HG03064 (cell line): ENCODE measurements around the gene ZNF519.

Experiments
- ATAC-seq: cut with Tn5 transposase; IDR thresholded peaks from one replicate; pipeline ENCODE4 v1.9.1; 2021; ENCODE audit warnings: low read depth; ENCODE audit not compliant: unreplicated experiment

ZNF519 gene

DNA sequence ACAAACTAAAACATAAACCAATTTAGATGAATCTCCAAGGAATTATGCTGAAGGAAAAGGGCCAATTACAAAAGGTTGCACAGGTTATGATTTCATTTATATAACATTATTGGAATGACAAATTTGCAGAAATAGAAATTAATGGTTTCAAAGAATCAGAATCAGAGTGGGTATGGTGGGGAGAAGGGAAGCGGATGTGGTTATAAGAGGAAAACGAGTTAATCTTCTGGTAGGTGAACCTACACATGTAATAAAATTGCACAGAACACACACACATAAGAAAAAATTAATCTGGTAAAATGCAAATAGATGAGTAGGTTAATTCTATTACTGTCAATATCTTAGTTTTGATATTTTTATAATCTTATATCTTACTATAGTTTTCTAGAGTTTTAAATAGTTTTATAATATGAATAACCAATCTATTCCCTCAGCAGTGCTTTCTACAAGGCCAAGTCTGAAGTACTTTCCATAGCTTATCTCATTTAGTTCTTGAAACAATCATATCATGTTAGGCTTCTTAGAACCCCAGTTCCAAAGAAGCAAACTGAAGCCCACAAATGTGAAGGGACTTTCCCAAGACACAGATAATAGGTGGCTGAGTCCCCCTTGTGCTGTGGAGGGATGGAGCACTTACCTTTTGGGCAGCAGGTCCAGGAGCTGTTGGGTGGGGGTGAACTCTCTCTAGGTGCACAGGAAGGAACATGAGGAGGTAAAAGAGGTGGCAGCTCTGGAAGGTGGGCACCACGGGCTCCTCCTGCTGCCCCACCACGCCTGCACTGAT, 31.5 kb downstream of the ZNF519 start:
- ATAC-seq, result no peak

DNA sequence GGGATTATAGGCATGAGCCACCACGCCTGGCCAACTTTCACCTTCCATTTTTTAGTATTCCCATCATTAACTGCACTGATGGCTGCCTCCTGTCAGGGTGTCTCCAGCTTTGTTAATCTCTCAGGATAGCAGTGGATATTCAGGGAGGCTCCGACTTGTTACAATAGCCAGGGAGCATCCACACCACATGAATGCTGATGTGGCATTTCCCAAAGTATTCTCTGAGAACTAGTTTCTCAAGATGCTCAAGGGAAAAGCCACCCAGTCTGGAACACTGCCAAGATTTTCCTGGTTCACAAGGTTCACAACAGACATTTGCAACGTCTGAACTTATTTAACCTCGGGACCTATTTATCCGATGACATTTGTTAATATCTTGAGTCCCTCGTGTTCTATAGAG, 33.8 kb downstream of the ZNF519 start:
- no peak for ATAC-seq

DNA sequence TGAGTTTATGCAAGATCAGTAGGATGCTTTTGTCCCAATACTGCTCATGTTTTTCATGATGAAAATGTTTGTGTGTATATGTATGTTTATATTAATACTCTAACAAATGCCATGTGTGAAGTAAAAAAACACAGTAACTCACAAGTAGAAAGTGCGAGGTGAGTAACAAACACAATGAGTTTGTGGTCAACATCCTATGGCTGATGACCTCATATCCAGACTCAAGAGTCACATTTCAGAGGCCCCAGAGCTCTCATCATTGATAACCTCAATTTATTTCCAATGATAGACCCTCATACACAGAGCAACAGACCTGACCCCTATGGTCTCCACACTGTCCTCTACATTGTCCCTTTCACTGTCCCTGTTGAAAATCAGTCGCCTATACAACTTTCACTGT, 34.5 kb downstream of the ZNF519 start:
- no peak for ATAC-seq

DNA sequence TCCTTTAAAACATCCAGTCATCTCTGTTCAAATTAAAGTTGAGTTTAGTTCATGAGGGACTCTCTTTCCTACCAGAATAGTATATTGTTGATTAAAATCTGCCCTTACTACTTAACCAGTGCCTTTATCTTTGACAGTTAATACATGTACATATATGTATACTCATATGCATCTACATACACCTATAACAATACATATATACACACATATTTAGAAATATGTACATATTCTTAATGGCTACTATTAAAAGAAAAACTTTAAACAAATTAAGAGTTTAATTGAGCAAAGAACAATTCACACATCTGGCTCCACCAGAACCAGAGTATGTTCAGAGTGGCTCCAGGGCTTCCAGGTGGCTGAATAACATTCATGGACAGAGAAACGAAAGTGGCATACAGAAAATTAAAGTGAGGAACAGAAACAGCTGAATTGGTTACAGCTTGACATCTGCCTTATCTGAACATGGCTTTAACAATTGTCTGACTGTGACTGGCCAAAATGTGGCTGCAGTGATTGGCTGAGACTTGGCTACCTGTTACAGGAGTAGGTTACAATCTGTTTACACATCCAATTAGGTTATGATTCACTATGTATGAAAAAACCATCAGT, 38.8 kb downstream of the ZNF519 start:
- ATAC-seq, result no peak

DNA sequence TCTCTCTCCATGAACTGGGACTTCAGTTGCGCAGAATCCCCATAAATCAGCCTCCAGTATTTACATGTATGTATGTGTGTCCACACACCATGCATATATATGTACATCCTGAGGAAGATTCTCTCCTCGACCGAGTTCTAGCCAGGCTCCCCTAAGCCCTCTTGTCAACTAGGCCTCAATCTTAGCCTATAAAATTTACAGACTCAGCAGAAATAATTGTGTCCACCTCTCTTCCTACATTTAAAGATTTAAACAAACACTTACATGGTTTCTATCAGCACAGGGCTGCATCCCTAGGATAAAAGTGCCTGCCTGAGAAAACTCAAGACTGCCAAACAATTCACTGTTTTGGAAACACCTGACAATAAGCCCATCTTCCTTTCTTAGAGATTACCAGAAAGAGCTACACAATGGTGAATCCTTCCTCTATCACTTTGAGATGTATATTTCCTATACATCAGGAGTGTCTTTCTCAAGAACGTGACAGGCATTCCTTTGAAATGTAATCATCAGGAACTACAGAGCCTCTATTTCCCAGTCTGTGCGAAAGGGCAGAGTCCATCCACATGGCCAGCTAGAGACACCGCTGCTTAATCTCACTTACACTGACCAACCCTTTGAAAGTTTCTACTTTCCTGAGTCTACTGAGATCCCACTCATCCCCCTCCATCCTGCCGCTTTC, 39.5 kb downstream of the ZNF519 start:
- ATAC-seq, result no peak

DNA sequence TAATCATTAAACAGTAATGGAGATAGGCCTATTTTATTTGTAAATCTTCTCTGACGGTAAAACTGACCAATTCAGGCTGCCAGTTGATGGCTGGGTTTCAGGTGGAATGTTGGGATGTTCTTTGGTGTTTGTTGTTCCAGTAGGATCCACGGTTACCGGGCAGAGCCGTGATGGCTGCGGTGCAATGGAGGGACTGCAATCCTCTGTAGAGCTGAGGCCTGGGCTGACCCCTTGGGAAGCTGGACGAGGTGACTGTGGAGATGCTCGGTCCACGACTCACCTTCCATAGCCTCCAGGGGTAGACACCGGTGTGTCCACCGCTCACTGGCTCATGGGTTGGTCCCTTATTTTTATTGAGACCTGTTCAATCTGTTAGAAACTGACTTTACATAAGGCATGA, 42.5 kb downstream of the ZNF519 start:
- no peak for ATAC-seq

DNA sequence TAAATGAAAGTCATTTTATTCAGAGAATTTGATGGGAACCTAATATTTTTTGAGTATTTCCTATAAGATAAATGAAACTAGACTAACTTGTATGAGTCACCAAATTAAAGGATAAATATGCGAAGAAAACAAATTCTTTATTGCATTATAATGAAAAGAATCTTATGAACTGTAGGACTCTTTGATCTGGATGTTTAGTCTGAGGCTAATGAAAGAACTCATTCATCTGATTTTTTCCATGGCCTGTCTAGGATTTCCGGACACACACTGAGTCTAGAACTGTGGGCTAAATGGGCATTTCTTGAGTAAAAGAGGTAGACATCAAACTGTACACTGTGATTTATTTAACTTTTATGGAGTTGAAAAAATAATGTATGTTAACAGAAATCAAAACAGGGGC, 43.0 kb downstream of the ZNF519 start:
- ATAC-seq, result no peak

DNA sequence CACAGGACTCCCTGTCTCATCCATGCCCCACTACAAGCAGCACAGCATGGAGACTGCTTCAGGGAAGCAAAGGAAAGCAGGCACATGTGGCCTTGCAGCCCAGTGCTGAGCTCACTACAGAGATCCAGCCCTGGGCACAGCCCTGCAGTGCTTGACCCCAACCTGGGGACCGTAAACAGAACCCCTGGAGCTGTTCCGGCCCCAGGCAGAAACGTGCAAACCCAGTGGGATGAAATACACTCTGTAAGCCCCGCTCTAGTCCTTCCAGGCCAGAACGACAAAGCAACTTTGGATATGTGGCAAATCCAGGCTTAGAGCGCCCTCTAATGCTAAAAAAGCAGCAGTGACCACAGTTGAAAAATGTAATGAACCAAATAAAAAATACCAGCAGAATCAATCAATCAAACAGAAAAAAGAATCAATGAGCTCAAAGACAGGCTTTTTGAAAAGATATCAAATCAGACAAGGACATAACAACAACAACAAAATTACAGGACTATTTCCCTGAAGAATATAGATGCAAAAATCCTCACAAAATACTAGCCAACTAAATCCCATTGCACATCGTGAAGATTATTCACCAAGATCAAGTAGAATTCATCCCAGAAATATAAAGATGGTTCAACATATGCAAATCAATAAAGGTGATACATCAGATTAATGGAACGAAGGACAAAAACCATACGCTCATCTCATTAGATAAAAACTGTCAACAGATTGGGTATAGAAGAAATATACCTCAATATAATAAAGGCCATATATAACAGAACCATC, 45.6 kb downstream of the ZNF519 start:
- no peak for ATAC-seq

DNA sequence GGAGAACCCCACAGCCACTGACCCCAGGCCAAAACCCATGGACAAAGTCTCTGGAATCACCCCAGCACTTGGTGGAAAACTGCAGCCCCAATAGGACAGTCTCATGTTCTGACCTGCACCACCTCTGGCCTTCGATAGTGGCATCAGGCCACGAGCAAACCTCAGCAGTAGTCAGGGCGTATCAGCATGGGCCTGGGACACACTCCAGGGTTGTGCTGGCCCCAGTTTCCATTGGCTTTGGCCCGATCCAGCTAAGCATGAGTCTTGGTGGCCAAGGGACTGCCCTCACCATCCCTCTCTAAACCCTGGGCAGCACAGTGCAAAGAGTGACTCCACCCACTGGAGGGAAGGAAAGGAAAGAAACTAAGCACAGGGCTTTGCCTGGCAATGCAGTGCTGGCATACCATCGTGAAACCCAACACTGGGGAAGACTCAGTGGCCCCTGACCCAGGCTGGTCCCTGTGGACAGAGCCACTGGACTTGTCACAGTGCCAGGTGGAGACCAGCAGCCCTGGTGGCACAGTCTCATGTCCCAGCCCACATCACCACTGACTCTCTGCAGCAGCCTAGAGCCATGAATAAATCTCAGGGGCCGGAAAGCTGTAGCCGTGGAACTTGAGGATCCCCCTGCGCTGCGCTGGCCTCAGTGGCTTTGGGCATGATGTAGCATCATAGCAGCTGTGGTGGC, 46.3 kb downstream of the ZNF519 start:
- ATAC-seq, result no peak

DNA sequence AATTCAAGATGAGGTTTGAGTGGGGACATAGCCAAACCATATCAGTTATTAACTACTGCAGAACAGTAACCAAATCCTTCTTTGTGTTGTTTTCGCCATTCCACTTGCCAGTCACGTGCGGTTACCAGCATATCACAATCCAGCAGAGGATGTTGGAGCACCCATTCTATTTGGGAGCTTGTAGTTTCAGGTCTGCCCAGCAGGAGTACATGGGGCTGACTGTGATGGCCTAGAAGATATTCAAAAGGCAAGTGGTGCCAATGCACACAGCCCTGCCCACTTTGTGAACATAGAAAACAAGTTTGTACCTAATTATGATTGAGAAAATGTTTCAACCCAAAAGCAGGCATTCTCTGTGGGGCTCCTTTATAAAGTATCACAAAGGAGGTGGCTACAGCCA, 57.0 kb downstream of the ZNF519 start:
- ATAC-seq, result no peak

DNA sequence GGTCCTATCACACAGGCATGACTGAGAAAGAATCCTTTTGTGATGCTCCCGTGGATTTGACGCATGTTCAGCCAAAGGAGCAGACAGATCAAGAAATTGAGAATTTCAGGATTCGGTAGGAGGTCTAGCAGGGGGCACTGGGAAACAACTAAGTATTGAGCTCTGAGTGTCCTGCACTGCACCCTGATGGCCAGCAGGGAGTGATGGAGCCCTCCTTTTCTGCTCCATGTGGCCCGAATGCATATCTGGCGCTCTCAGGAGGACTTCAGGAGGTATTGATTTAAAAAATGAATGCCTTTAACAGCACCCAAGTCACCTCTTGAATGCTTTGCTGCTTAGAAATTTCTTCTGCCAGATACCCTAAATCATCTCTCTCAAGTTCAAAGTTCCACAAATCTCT, 58.0 kb downstream of the ZNF519 start:
- no peak for ATAC-seq

DNA sequence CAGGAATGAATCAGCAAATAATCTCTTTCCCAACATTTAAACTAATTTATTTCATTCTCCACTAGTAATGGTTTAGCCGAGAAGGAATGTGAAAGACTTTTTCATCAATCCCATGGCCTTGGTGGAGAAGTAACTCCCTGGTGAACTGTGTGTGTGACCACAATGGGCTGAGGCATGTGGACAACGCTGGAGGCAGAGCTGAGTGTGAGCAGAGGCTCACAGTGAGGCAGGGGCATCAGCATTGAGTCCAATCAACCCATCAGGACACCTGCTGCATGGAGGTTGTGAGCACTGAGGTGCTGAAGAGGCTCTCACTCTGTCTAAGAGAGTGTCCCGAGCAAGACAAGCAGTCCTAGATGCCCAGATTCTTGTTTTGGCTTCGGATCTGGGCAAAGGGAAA, 78.6 kb downstream of the ZNF519 start:
- ATAC-seq, result no peak
